HFFc6 (cell line): ENCODE results near the gene CTNNAL1. TPM values are rescaled to one million over a fixed set of nuclear protein-coding genes. Genes with fewer than 3 reads are reported as not detected.

Experiments used
- DNase-seq: peaks from one replicate; pipeline ENCODE4 v3.0.0-alpha.2; 2018
- H3K27ac Mint-ChIP-seq: 2 replicates; pipeline ENCODE4 v1.8.0; 2020; ENCODE audit warnings: mild to moderate bottlenecking, mixed read lengths
- H3K27me3 Mint-ChIP-seq: 2 replicates; pipeline ENCODE4 v1.8.0; 2021; ENCODE audit warnings: mild to moderate bottlenecking, moderate library complexity, mixed read lengths; ENCODE audit not compliant: insufficient read depth
- H3K36me3 Mint-ChIP-seq: 2 replicates; pipeline ENCODE4 v1.8.0; 2021; ENCODE audit warnings: low read depth, mixed read lengths
- H3K4me1 Mint-ChIP-seq: 2 replicates; pipeline ENCODE4 v1.8.0; 2020; ENCODE audit warnings: low read depth, mixed read lengths
- H3K4me3 Mint-ChIP-seq: 2 replicates; pipeline ENCODE4 v1.8.0; 2020; ENCODE audit warnings: mild to moderate bottlenecking, moderate library complexity, mixed read lengths
- H3K9me3 Mint-ChIP-seq: 2 replicates; pipeline ENCODE4 v1.8.0; 2020; ENCODE audit warnings: mild to moderate bottlenecking, mixed read lengths
- total RNA-seq, 6 experiments: library from RNA; stranded (reverse); fragmentation: NEBNext Ultra II Directional; extraction: Animal tissue kit (Norgen Biotek cat#: 25700); gene quantifications; 2 replicates in 1 of 6; 3 replicates in 5 of 6; pipeline ENCODE4 v1.2.3, GENCODE V29; 2021
- TF ChIP-seq, protein P1 (sequence below): fragments of 200-600 bp; sonication (generic); IDR thresholded peaks from 2 replicates; pipeline ENCODE4 v1.5.0; 2021; ENCODE audit warnings: antibody characterized with exemption, mild to moderate bottlenecking

Gene CTNNAL1
- total RNA-seq, 6 experiments from 2014 or later: 95.3 to 112 (median 107) TPM

DNA sequence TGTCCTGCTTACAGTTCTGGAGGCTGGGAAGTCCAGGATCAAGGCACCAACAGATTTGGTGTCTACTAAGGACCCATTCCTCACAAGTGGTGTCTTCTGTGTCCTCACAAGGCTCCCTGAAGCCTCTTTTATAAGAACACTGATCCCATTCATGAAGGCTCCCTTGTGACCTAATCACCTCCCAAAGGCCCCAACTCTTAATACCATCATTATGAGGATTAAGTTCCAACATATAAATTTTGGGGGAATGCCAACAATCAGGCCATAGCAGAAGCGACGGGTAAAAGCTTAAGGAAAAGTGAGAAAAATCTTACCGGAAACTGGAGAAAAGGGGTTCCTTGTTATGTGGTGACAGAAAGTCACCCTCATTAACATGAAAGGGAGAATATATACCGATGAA is 11.2 kb downstream of the CTNNAL1 start:
- H3K27me3 Mint-ChIP-seq: no peaks in the 10 kb centered on the region; the same call in 1 of the 2 replicates
- peaks cover 29% of the 10 kb centered on the region for H3K9me3 Mint-ChIP-seq
- no peak for DNase-seq
- TF ChIP-seq, protein P1, sequence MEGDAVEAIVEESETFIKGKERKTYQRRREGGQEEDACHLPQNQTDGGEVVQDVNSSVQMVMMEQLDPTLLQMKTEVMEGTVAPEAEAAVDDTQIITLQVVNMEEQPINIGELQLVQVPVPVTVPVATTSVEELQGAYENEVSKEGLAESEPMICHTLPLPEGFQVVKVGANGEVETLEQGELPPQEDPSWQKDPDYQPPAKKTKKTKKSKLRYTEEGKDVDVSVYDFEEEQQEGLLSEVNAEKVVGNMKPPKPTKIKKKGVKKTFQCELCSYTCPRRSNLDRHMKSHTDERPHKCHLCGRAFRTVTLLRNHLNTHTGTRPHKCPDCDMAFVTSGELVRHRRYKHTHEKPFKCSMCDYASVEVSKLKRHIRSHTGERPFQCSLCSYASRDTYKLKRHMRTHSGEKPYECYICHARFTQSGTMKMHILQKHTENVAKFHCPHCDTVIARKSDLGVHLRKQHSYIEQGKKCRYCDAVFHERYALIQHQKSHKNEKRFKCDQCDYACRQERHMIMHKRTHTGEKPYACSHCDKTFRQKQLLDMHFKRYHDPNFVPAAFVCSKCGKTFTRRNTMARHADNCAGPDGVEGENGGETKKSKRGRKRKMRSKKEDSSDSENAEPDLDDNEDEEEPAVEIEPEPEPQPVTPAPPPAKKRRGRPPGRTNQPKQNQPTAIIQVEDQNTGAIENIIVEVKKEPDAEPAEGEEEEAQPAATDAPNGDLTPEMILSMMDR: no peak
- peaks cover 80% of the 10 kb centered on the region for H3K36me3 Mint-ChIP-seq
- H3K4me1 Mint-ChIP-seq: peaks cover 32% of the 10 kb centered on the region
- H3K27ac Mint-ChIP-seq: peak overlapping the region; percentile 64
- no peak overlapping the region for H3K4me3 Mint-ChIP-seq

GRCh38 chr9:109001275-109001676 is 12.0 kb downstream of the CTNNAL1 start:
- Mint-ChIP-seq H3K27me3 (no peaks in the 10 kb centered on the region; the same call in 1 of the 2 replicates), H3K4me1 (peaks cover 34% of the 10 kb centered on the region), H3K4me3 (peak overlapping the region; percentile 36), H3K27ac (peak overlapping the region; percentile 64), H3K9me3 (peaks cover 29% of the 10 kb centered on the region), H3K36me3 (peaks cover 77% of the 10 kb centered on the region)
- TF ChIP-seq, protein P1: no peak; the same call in 1 of the 2 replicates
- DNase-seq: peak; percentile 95

DNA sequence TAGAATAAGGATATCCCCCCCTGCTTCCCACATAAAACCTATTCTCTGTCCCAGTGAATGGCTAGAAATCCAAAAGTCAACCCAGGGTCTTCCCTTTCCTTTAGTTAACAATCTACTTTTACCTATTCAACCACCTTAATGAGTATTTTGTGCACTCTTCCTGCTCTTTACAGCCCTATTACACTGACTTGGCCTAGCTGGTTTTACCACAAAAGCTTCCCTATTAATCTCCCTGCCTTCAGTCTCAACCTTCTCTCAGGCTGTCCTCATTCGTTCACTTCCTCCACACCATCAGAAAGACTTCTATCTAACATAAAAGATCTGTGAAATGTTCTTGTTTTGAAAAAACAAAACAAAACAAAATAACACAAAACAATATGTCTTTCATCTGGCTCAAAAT is 16.2 kb downstream of the CTNNAL1 start:
- Mint-ChIP-seq H3K4me3 (no peak overlapping the region), H3K4me1 (peaks cover 41% of the 10 kb centered on the region), H3K27me3 (no peaks in the 10 kb centered on the region; the same call in 1 of the 2 replicates), H3K9me3 (peaks cover 9% of the 10 kb centered on the region), H3K27ac (no peak overlapping the region), H3K36me3 (peaks cover 60% of the 10 kb centered on the region)
- no peak for DNase-seq
- TF ChIP-seq, protein P1: no peak

GRCh38 chr9:108996643-108997042 is 16.7 kb downstream of the CTNNAL1 start:
- Mint-ChIP-seq H3K36me3 (peaks cover 60% of the 10 kb centered on the region), H3K27ac (no peak overlapping the region), H3K4me3 (no peak overlapping the region), H3K27me3 (no peaks in the 10 kb centered on the region; the same call in 1 of the 2 replicates), H3K9me3 (peaks cover 4% of the 10 kb centered on the region), H3K4me1 (peaks cover 36% of the 10 kb centered on the region)
- no peak for DNase-seq
- TF ChIP-seq, protein P1: no peak

- TF ChIP-seq, protein P1: no peak
- Mint-ChIP-seq H3K27ac (no peak overlapping the region; the same call in 1 of the 2 replicates), H3K27me3 (no peaks in the 10 kb centered on the region; the same call in 1 of the 2 replicates), H3K9me3 (no peaks in the 10 kb centered on the region), H3K36me3 (peaks cover 72% of the 10 kb centered on the region), H3K4me1 (peaks cover 21% of the 10 kb centered on the region), H3K4me3 (no peak overlapping the region)
- no peak for DNase-seq
These were observed 18.6 kb downstream of the CTNNAL1 start for GRCh38 chr9:108994695-108995094.
